Coronary artery (tissue), 2 donors: Measurements from ENCODE around the gene OR4F6.

ENCODE experiments used
- DNase-seq: peaks from one replicate; pipeline ENCODE4 v3.0.0-alpha.2; 2017; ENCODE audit warnings: low spot score
- H3K27ac ChIP-seq, 2 donors: fragments of 200-600 bp; sonication (generic); one replicate each; pipeline ENCODE4 v1.5.1; 2016 to 2019
- H3K4me3 ChIP-seq: fragments of 200-600 bp; sonication (generic); 2 replicates; pipeline ENCODE4 v1.5.1; 2016; ENCODE audit warnings: mild to moderate bottlenecking, moderate library complexity
- CTCF ChIP-seq: fragments of 200-600 bp; sonication (generic); IDR thresholded peaks from one replicate; pipeline ENCODE4 v1.5.1; 2019; ENCODE audit warnings: antibody characterized with exemption

Gene OR4F6

DNA sequence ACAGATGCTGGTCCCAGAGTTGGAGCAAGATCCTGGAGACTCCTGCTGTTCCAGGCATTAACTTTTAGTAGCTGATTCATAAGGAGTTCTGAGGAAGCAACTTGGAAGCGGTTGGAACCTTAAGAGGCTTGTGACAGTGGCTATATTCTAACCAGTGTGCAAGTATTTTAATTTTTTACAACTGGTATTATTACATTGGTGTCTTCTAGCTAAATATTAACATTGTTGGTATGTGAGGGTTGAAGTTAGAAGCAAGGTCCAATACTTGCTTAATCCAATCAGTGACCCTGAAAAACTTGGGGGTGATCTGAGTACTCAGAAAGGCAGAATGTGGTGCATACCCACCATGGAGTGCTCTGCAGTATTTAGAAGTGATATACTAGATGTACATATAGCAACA, 7.1 kb downstream of the OR4F6 start:
- no peak for TF ChIP-seq CTCF
- no peak for DNase-seq
- Histone ChIP-seq H3K27ac (no peak overlapping the region), H3K4me3 (no peak overlapping the region)

- no peak for TF ChIP-seq CTCF
- Histone ChIP-seq H3K4me3 (no peak overlapping the region), H3K27ac (no peak overlapping the region)
- no peak for DNase-seq
These were observed 7.6 kb downstream of the OR4F6 start for GRCh38 chr15:101810876-101811275.

DNA sequence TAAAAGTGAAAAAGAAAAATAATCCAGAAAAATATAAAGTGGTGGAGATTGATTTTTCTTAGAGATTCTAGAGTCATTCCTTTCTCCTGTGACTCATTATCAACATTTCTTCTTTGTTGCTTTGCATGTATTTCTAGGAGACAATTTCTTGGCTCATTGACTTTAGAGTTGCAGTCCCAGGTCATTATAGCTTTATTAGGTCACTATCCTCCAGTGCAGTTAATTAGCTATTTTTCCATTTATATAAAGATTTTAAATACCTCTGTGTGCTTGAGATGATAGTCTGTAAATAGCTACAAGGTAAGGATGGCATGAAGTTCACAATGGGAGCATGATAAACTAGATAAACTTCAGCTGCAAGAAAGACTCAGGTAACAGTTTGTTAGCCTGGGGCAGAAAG, 8.6 kb downstream of the OR4F6 start, which contains the start of gene OR4F15:
Gene OR4F15 (plus strand): TSS at position 301 of the 400 bp plus-strand sequence. CDS start 5,985 bp downstream, outside the sequence.
- no peak for TF ChIP-seq CTCF
- Histone ChIP-seq H3K27ac (no peak within 1 kb of the TSS), H3K4me3 (no peak within 1 kb of the TSS)
- DNase-seq = no peak

- no peak for TF ChIP-seq CTCF
- Histone ChIP-seq H3K27ac (no peak overlapping the region), H3K4me3 (no peak overlapping the region)
- no peak for DNase-seq
These were observed 10.7 kb downstream of the OR4F6 start for GRCh38 chr15:101813803-101814534.

GRCh38 chr15:101820781-101821180, 17.5 kb downstream of the OR4F6 start:
- TF ChIP-seq CTCF = no peak
- H3K4me3 ChIP-seq = no peak overlapping the region
- H3K27ac ChIP-seq = no peak overlapping the region
- no peak for DNase-seq

- TF ChIP-seq CTCF = no peak
- Histone ChIP-seq H3K27ac (no peak overlapping the region), H3K4me3 (no peak overlapping the region)
- no peak for DNase-seq
These were observed 23.9 kb downstream of the OR4F6 start for GRCh38 chr15:101827257-101827656.

DNA sequence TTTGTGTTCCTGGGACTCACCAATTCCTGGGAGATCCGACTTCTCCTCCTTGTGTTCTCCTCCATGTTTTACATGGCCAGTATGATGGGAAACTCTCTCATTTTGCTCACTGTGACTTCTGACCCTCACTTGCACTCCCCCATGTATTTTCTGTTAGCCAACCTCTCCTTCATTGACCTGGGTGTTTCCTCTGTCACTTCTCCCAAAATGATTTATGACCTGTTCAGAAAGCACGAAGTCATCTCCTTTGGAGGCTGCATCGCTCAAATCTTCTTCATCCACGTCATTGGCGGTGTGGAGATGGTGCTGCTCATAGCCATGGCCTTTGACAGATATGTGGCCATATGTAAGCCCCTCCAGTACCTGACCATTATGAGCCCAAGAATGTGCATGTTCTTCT, 25.5 kb downstream of the OR4F6 start:
- no peak for TF ChIP-seq CTCF
- no peak overlapping the region for H3K27ac ChIP-seq
- DNase-seq = no peak
- no peak overlapping the region for H3K4me3 ChIP-seq
